Activated naive CD8-positive, alpha-beta T cell treated with anti-CD3 and anti-CD28 coated beads for 36 hours (primary cell): ENCODE data around the gene PLSCR5. TPM values are rescaled to one million over a fixed set of nuclear protein-coding genes. Genes with fewer than 3 reads are reported as not detected.
A peak's percentile ranks its signal among the peaks of the same experiment; 100 is the strongest.

Experiments used
- DNase-seq: peaks from one replicate; pipeline ENCODE4 v3.0.0; 2021
- H3K27ac Mint-ChIP-seq: one replicate; pipeline ENCODE4 v1.8.0; 2022; ENCODE audit warnings: mild to moderate bottlenecking, moderate library complexity, mixed read lengths
- H3K27me3 Mint-ChIP-seq: one replicate; pipeline ENCODE4 v1.8.0; 2022; ENCODE audit warnings: mild to moderate bottlenecking, mixed read lengths
- H3K36me3 Mint-ChIP-seq: one replicate; pipeline ENCODE4 v1.8.0; 2021; ENCODE audit warnings: mild to moderate bottlenecking, mixed read lengths
- H3K4me1 Mint-ChIP-seq: one replicate; pipeline ENCODE4 v1.8.0; 2021; ENCODE audit warnings: mixed read lengths
- H3K4me3 Mint-ChIP-seq: one replicate; pipeline ENCODE4 v1.8.0; 2022; ENCODE audit warnings: mild to moderate bottlenecking, moderate library complexity, mixed read lengths
- H3K9me3 Mint-ChIP-seq: one replicate; pipeline ENCODE4 v1.8.0; 2022; ENCODE audit warnings: mixed read lengths
- total RNA-seq, 2 experiments: library from RNA; stranded (reverse); gene quantifications; one replicate each; pipeline ENCODE4 v1.2.3, GENCODE V29; 2021

PLSCR5 gene
- total RNA-seq, 2 experiments from 2014 or later = not detected

- peaks cover 60% of the 10 kb centered on the region for H3K4me1 Mint-ChIP-seq
These were observed 61.6 kb downstream of the PLSCR5 start for GRCh38 chr3:146543461-146544001.

GRCh38 chr3:146542978-146543377, 62.2 kb downstream of the PLSCR5 start:
- H3K9me3 Mint-ChIP-seq = no peaks in the 10 kb centered on the region
- DNase-seq = no peak
- peak overlapping the region; percentile 89 for H3K4me3 Mint-ChIP-seq
- H3K36me3 Mint-ChIP-seq = peaks cover 40% of the 10 kb centered on the region
- peak overlapping the region; percentile 93 for H3K27ac Mint-ChIP-seq
- peaks cover 60% of the 10 kb centered on the region for H3K4me1 Mint-ChIP-seq
- no peaks in the 10 kb centered on the region for H3K27me3 Mint-ChIP-seq

More at GRCh38 chr3:146543461-146544001, 61.6 kb downstream of the PLSCR5 start:
- DNase-seq = no peak
- Mint-ChIP-seq H3K4me3 (peak overlapping the region; percentile 89), H3K27ac (peak overlapping the region; percentile 93), H3K36me3 (peaks cover 38% of the 10 kb centered on the region), H3K9me3 (no peaks in the 10 kb centered on the region), H3K27me3 (no peaks in the 10 kb centered on the region)

GRCh38 chr3:146542179-146542578, 63.0 kb downstream of the PLSCR5 start:
- no peak for DNase-seq
- H3K4me3 Mint-ChIP-seq = peak overlapping the region; percentile 89
- H3K9me3 Mint-ChIP-seq = no peaks in the 10 kb centered on the region
- H3K36me3 Mint-ChIP-seq = peaks cover 44% of the 10 kb centered on the region
- H3K27me3 Mint-ChIP-seq = no peaks in the 10 kb centered on the region
- H3K27ac Mint-ChIP-seq = peak overlapping the region; percentile 62
- H3K4me1 Mint-ChIP-seq = peaks cover 56% of the 10 kb centered on the region

- Mint-ChIP-seq H3K4me3 (peak overlapping the region; percentile 18), H3K4me1 (peaks cover 48% of the 10 kb centered on the region), H3K9me3 (no peaks in the 10 kb centered on the region), H3K36me3 (peaks cover 54% of the 10 kb centered on the region), H3K27me3 (no peaks in the 10 kb centered on the region), H3K27ac (no peak overlapping the region)
- no peak for DNase-seq
These were observed 64.2 kb downstream of the PLSCR5 start for GRCh38 chr3:146540978-146541377.

GRCh38 chr3:146540236-146540635, 64.9 kb downstream of the PLSCR5 start:
- peak overlapping the region; percentile 25 for H3K4me3 Mint-ChIP-seq
- peaks cover 54% of the 10 kb centered on the region for H3K36me3 Mint-ChIP-seq
- H3K9me3 Mint-ChIP-seq = no peaks in the 10 kb centered on the region

GRCh38 chr3:146539315-146539714, 65.8 kb downstream of the PLSCR5 start:
- Mint-ChIP-seq H3K27ac (no peak overlapping the region), H3K4me1 (peaks cover 45% of the 10 kb centered on the region), H3K27me3 (no peaks in the 10 kb centered on the region), H3K36me3 (peaks cover 59% of the 10 kb centered on the region), H3K9me3 (no peaks in the 10 kb centered on the region), H3K4me3 (no peak overlapping the region)
- no peak for DNase-seq

More at GRCh38 chr3:146540236-146540635, 64.9 kb downstream of the PLSCR5 start:
- DNase-seq = no peak
- no peak overlapping the region for H3K27ac Mint-ChIP-seq
- peaks cover 45% of the 10 kb centered on the region for H3K4me1 Mint-ChIP-seq
- H3K27me3 Mint-ChIP-seq = no peaks in the 10 kb centered on the region

GRCh38 chr3:146537603-146538002, 67.5 kb downstream of the PLSCR5 start:
- H3K27me3 Mint-ChIP-seq = no peaks in the 10 kb centered on the region
- H3K9me3 Mint-ChIP-seq = no peaks in the 10 kb centered on the region
- DNase-seq = no peak
- peaks cover 55% of the 10 kb centered on the region for H3K36me3 Mint-ChIP-seq
- H3K4me1 Mint-ChIP-seq = peaks cover 42% of the 10 kb centered on the region
- H3K4me3 Mint-ChIP-seq = no peak overlapping the region
- no peak overlapping the region for H3K27ac Mint-ChIP-seq

- no peak for DNase-seq
- no peaks in the 10 kb centered on the region for H3K27me3 Mint-ChIP-seq
- H3K27ac Mint-ChIP-seq = no peak overlapping the region
- H3K36me3 Mint-ChIP-seq = peaks cover 48% of the 10 kb centered on the region
- H3K4me1 Mint-ChIP-seq = peaks cover 35% of the 10 kb centered on the region
- no peak overlapping the region for H3K4me3 Mint-ChIP-seq
- H3K9me3 Mint-ChIP-seq = no peaks in the 10 kb centered on the region
These were observed 68.5 kb downstream of the PLSCR5 start for GRCh38 chr3:146536681-146537080.

Other genes starting within 250 kb of the PLSCR5 start
- not detected for gene PLSCR2, start 135.8 kb downstream of the PLSCR5 start, total RNA-seq
- 10 to 100 TPM; 85.2 to 86.5 TPM for gene PLSCR1, start 60.7 kb downstream of the PLSCR5 start, total RNA-seq